GM18870 (cell line): ENCODE results near the gene VWA2.

Experiments used
- ATAC-seq: cut with Tn5 transposase; IDR thresholded peaks from one replicate; pipeline ENCODE4 v1.9.1; 2021; ENCODE audit warnings: moderate library complexity; ENCODE audit not compliant: unreplicated experiment

The VWA2 gene

DNA sequence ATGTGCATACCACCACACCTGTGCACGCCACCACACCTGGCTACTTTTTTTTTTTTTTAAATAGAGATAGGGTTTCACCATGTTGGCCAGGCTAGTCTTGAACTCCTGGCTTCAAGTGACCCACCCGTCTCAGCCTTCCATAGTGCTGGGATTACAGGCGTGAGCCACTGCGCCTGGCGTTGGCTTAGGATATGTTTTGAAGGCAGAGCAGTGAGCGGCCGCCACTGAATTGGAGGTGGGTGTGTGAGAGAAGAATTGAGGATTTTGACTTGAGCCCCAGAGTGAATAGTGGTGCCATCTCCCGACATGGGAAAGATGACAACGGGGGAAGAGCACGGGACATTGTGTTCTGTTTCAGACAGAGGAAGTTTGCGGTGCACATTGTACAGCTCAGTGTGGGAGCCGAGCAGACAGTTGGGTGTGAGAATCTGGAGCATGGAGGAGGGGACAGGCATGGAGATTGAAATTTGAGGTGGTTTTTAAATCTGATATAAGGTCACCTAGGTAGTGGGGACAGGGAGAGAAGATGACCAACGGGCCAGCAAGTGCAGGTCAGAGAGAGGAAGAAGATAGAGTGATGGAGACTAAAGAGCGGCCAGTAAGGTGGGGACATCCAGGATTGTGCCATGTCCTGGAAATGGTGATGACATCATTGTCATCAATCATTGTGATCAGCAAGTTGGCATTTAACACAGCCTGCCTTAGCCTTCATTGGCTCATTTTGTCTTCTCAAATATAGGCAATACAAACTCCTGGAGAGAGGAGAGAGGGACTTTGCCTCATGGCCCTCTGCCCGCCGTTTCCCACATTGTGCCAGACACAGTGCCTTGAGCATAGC is 35.8 kb downstream of the VWA2 start:
- no peak for ATAC-seq

DNA sequence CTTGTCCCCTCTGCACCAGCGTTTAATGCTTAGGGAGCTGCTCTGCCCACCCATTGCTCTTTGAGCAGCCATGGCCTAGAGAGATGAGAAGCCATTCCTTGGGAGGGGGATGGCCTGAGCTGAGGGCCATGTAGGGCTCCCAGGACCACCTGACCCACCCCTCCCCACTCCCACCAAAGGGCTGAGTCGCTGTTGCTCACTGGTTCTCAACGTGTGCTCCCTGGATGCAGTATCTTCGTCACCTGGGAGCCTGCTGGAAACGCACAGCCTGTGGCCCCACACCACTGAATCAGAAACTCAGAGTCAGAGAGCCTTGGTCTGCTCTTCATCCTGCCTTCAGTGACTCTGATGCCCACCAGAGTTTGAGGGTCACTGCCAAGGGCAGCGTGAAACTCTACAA is 37.0 kb downstream of the VWA2 start:
- ATAC-seq = no peak

DNA sequence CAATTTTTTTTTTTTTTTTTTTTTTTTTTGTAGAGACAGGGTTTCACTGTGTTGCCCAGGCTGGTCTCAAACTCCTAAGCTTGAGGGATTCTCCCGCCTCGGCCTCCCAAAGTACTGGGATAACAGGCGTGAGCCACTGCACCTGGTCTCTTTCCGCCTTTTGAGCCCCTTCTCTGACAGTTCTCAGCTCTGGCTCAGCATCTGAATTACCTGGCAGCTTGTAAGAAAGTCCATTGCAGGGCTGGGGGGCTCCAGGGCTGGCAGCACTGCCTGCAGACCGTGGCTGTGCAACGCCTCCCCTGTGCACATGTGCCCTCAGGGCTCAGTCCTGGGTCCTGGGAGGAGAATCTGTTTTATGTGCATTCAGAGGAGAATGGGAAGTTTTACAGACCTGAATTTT is 37.6 kb downstream of the VWA2 start:
- no peak for ATAC-seq

DNA sequence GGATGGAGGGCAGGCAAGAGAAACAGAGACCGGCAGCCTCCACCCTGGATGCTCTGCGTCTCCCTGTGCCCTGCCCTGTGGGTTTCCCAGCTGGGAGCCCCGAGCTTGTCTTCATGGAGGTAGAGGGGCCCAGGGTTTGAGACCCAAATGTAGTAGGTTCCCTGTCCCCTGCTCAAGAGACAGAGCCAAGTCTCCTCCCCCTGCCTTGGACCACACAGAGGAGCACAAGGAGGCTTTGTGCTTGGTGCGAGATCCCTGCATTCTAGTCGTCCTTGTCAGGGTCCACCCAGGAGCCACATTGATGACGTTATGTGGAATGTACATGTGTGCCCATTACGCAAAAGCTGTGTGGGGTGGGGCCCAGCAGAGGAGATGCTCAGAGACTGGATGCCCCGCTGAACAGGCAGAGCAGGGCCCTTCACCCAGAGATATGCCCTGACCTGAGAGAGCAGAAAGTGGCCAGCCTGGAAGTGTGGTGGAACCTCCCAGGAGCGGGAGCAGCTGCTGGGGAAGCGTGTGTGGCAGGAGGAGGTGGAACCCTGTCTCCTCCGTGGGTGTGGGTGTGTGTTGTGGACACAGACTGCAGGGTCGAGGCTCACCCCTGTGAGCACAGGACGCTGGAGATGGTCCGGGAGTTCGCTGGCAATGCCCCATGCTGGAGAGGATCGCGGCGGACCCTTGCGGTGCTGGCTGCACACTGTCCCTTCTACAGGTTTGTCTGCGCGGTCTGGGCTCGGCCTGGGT is 39.3 kb downstream of the VWA2 start:
- no peak for ATAC-seq

DNA sequence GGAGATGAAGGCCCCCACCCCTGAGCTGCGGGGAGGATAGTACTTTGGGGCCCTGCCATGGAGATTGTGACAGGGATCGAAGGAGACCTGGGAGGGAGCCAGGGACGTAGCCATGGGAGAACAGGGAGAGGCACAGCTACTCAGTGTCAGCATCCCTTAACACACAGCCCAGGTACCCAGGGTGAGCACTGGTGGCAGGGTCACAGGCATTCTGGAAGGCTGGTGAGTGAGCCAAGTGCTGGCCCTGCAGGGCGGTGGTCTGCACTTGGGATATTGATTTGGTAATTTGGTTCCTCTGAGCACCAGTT is 39.8 kb downstream of the VWA2 start:
- no peak for ATAC-seq

DNA sequence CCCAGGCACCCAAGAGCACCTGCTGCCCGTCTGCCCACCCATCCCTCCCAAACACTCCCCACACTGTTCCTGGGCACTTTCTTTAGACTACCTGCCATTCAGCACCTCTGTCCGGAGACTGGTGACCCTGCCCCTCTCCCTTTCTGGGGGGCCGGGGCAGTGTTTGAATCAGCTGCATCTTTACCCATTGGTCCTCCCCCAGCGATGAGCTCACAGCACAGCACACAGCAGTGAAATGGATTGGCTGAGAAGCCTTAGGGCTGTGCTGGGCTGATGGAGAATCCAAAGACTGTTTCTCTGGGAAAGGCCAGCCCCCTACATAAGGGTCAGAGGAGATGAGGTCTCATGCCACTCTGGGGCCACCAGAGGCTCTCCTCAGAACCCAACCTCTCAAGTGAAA is 40.2 kb downstream of the VWA2 start:
- no peak for ATAC-seq

DNA sequence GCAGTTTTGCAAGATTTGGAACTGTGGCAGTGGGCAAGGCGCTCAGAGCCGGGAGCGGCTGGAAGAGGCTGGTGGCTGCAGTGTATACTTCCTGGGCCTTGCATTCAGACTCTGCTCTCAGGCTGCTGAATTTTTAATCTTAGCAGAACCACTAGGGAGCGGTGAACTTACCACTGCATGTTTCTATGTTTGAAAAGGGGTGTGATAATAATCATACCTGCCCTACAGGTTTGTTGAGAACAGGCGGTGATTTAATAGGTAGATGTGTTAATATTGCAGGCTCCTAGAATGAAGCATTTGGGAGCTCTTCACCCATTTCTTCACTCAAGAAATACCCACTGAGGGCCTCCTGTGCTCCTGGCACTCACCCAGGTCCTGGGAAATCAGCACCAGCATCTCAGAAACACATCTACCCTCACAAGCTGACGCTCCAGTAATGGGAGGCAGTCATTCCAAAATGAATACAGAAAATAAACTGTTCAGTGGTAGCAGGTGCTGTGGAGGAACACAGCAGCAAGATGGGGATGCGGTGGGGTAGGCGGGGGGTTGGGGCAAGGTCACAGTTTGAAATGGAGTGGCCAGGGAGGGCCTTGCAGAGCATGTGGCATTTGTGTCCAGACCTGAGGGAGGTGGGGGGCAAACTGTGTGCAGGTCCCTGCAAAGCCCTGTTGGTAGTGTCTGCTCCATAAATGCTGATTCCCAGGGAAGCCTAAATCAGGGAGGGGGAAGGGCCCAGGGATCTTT is 41.0 kb downstream of the VWA2 start:
- ATAC-seq = no peak

DNA sequence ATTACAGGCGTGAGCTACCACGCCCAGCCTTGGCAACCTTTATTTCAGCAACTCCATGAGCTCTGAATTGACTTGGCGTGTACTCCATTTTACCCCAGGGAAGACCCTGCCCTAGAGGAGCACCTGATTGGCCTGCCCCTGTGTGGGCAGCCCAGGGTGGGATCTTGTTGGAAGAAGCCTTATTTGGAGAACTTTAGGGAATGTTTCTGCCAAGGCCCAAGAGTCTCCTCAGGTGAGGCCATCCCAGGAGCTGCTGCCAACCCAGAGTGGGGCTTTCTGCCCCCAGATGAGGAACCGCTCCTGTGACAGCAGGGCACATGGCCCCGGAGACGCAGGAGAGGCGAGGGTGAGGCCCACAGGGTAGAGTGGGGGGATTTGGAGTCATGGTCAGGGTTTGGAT is 42.0 kb downstream of the VWA2 start:
- ATAC-seq = no peak

DNA sequence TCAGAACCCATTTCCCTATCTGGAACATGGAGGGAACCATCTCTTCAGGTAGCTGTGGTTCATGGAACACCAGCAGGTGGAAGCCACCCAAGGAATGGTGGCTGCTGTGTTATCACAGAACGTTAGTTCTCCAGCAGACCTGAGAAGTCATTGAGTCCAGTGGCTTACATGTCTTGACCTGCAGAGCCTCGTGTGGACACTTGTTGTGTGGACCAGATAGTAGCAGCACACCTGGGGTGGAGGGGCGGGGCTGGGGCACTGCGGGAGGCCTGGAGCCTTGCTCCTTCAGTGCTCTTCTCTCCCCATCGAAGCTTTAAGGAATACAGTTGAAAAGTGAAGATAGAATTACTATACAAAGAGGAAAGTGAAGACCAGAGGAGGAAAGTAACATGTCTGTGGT is 42.4 kb downstream of the VWA2 start:
- ATAC-seq = no peak

DNA sequence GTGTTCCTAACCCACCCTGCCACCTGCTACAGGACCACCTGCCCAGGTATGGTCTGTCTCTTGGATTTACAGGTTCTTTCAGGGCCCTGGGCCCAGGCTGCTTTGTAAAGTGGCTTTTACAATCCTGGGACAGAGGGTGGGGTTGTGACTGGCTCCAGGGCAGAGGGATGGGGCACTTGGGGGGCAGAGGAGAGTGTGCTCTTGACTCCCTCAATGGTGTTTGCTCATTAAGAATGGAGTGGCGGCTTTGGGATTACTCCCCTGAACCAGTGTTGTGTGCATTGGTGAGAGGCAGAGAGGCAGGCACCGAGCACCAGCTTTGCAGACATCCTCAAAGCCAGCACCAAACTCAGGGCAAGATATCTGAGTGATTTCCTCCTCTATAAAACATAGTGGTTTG is 43.5 kb downstream of the VWA2 start:
- ATAC-seq = no peak

DNA sequence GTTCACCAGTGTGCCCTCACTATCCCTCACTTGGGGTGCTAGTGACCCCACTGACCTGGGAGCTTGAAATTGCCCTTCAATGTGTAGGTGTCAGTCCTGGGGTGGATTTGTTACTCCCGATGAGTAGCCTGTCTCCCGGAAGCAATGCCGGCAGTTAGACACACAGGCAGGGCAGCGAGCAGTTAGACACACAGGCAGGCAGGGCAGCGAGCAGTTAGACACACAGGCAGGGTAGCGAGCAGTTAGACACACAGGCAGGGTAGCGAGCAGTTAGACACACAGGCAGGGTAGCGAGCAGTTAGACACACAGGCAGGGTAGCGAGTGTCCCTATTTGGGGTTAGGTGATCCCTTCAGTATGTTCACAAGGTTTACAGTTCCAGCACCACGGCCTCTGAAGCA is 44.0 kb downstream of the VWA2 start:
- ATAC-seq = no peak

DNA sequence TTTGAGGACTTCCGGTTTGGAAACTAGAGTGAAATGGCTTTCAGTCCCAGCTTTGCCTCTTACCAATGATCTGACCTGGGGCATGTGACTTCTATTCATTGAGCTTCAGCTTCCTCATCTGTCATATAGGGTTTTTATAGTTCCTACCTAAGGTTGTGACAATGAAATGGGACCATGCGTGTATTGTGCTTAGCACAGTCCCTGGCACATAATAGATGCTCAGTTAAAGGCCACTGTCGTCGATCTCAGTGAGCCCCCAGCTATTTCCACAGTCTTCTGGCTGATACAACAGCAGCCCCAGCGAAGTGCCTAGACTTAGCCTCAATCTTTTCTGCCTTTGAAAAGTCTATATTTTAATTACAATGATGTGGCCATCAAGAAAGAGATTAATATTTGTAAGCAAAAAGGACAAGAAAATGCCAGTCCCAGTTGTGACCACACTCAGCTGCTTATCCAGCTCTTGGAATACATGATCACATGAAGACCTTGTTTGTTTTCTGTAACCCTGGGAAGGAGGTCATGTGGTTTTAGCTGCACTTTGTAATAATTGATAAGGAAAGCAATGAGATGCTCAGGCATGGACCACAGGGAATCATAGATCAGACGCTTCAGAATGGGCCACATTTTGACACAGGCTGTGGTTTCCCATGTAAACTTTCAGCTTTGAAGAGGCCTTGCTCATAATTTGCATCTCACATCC is 44.6 kb downstream of the VWA2 start:
- no peak for ATAC-seq

DNA sequence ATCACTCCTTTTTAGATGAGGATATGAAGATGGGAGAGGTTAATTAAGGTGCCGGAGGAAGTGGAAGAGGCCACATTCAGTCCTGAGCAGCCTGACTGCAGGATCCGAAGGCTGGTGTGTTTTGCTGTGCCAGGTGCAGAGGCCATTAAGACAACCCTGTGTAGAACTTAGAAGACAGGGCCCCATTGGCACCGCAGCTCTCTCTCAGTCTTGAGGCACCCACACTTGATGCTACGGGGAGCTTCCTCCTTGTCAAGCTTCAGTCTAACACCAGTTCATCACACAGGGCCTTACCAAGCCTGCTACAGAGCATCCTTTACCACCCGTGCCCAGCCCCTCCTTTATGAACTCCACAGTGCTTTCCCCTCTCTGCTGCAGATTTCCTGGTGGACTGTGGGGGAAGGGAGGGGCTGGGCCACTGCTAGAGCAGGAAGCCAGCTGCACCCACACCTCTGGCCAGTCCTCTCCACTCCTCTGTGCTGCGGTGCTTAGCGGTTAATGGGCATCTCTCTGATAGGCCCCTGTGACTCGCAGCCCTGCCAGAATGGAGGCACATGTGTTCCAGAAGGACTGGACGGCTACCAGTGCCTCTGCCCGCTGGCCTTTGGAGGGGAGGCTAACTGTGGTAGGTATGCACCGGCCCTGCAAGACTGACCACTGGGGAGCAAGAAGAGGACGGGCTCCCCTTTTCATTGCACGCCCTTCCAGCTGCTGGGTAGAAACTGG is 45.5 kb downstream of the VWA2 start:
- no peak for ATAC-seq

DNA sequence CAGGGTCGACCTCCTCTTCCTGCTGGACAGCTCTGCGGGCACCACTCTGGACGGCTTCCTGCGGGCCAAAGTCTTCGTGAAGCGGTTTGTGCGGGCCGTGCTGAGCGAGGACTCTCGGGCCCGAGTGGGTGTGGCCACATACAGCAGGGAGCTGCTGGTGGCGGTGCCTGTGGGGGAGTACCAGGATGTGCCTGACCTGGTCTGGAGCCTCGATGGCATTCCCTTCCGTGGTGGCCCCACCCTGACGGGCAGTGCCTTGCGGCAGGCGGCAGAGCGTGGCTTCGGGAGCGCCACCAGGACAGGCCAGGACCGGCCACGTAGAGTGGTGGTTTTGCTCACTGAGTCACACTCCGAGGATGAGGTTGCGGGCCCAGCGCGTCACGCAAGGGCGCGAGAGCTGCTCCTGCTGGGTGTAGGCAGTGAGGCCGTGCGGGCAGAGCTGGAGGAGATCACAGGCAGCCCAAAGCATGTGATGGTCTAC is 46.9 kb downstream of the VWA2 start:
- no peak for ATAC-seq

DNA sequence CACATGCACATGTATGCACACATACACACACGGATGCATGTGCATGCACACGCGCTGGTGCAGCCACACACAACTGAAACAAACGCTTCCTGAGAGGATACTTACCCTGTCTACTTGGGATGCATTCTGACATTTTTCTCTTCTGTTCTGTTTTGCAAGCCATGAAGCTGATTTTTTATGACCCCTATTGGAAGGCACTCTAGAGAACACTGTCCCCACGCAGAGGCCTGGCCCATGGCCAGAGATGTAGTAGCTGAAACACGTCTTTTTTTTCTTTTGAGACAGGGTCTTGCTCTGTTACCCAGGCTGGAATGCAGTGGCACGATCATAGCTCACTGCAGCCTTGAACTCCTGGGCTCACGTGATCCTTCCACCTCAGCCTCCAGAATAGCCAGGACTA is 47.9 kb downstream of the VWA2 start:
- no peak for ATAC-seq

DNA sequence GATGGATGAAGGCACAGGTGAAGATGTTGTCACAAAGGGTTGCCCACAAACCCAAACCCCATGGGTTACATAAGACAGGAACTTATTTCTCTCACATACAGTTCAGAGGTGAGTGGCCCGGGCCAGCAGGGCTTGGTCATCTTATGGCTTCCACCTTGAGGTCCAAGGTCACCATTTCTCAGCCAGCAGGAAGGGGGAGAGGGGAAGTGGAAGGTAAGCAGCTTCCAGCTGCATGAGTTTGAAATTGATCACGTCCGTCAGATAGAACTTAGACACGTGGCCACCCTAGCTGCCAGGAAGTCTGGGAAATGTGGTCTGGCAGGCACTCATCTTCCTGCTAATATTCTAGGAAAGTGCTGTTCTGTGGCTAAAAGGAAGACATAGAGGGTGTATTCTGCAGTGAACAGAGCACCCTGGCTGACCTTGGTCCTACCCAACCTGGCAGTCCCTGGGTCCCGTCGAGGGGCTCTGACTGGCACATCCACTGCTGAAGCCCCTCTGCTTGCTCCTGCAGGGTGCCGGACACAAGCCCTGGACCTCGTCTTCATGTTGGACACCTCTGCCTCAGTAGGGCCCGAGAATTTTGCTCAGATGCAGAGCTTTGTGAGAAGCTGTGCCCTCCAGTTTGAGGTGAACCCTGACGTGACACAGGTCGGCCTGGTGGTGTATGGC is 49.5 kb downstream of the VWA2 start:
- no peak for ATAC-seq

DNA sequence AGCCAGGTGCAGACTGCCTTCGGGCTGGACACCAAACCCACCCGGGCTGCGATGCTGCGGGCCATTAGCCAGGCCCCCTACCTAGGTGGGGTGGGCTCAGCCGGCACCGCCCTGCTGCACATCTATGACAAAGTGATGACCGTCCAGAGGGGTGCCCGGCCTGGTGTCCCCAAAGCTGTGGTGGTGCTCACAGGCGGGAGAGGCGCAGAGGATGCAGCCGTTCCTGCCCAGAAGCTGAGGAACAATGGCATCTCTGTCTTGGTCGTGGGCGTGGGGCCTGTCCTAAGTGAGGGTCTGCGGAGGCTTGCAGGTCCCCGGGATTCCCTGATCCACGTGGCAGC is 50.0 kb downstream of the VWA2 start:
- ATAC-seq = no peak

DNA sequence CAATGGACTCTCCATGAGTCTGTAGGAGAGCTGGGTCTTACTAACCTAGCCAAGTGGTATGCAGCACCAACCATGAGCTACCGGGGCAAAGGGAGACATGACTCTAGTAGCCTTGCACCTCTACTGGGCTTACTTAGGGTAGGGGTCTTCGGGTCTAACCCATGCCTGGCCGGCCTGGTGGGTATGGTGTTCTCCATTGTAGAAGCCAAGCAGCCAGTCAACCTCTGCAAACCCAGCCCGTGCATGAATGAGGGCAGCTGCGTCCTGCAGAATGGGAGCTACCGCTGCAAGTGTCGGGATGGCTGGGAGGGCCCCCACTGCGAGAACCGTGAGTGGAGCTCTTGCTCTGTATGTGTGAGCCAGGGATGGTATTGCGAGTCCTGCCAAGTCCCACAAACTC is 51.0 kb downstream of the VWA2 start:
- ATAC-seq = no peak

DNA sequence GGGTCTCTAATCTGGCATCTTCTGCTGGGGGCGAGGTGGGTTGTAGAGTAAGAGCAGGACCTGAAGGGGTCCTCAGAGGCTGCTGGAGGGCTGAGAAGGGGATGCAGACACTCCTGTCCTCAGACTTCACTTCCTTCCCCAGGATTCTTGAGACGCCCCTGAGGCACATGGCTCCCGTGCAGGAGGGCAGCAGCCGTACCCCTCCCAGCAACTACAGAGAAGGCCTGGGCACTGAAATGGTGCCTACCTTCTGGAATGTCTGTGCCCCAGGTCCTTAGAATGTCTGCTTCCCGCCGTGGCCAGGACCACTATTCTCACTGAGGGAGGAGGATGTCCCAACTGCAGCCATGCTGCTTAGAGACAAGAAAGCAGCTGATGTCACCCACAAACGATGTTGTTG is 52.0 kb downstream of the VWA2 start:
- ATAC-seq = no peak

DNA sequence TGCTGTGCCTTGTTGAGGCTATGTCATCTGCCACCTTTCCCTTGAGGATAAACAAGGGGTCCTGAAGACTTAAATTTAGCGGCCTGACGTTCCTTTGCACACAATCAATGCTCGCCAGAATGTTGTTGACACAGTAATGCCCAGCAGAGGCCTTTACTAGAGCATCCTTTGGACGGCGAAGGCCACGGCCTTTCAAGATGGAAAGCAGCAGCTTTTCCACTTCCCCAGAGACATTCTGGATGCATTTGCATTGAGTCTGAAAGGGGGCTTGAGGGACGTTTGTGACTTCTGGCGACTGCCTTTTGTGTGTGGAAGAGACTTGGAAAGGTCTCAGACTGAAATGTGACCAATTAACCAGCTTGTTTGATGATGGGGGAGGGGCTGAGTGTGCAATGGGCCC is 52.5 kb downstream of the VWA2 start:
- no peak for ATAC-seq
